GM19023 (cell line): ENCODE data around the gene ADAM30.

Experiments
- ATAC-seq: cut with Tn5 transposase; IDR thresholded peaks from one replicate; pipeline ENCODE4 v1.9.1; 2021; ENCODE audit warnings: mild to moderate bottlenecking, moderate library complexity; ENCODE audit not compliant: unreplicated experiment

The ADAM30 gene

GRCh38 chr1:119896303-119896702 is at the start of gene ADAM30:
TSS of gene ADAM30 (minus strand) at chr1:119896515. CDS start at chr1:119896336, 179 bp downstream.
- ATAC-seq: no peak

GRCh38 chr1:119943216-119943615 is 46.9 kb upstream of the ADAM30 start:
- ATAC-seq: no peak

GRCh38 chr1:119941392-119941791 is 45.1 kb upstream of the ADAM30 start:
- ATAC-seq: no peak

GRCh38 chr1:119940697-119941096 is 44.4 kb upstream of the ADAM30 start:
- ATAC-seq: no peak

GRCh38 chr1:119937198-119937597 is 40.9 kb upstream of the ADAM30 start:
- ATAC-seq: no peak

- ATAC-seq: no peak
Observed at GRCh38 chr1:119935915-119936314, 39.6 kb upstream of the ADAM30 start.

- ATAC-seq: no peak
Observed at GRCh38 chr1:119935373-119935772, 39.1 kb upstream of the ADAM30 start.

GRCh38 chr1:119933397-119933796 is 37.1 kb upstream of the ADAM30 start:
- ATAC-seq: no peak

GRCh38 chr1:119929643-119930315 is 33.5 kb upstream of the ADAM30 start:
- no peak for ATAC-seq

- no peak for ATAC-seq
Observed at GRCh38 chr1:119926553-119926952, 30.2 kb upstream of the ADAM30 start.

GRCh38 chr1:119924948-119925898 is 28.9 kb upstream of the ADAM30 start:
- no peak for ATAC-seq

- ATAC-seq: no peak
Observed at GRCh38 chr1:119920104-119920968, 24.0 kb upstream of the ADAM30 start.

- no peak for ATAC-seq
Observed at GRCh38 chr1:119919241-119919640, 22.9 kb upstream of the ADAM30 start.

GRCh38 chr1:119918301-119918700 is 22.0 kb upstream of the ADAM30 start:
- ATAC-seq: no peak

- no peak for ATAC-seq
Observed at GRCh38 chr1:119917304-119918055, 21.2 kb upstream of the ADAM30 start.

- ATAC-seq: no peak
Observed at GRCh38 chr1:119915517-119915916, 19.2 kb upstream of the ADAM30 start.

- ATAC-seq: no peak
Observed at GRCh38 chr1:119914071-119914470, 17.8 kb upstream of the ADAM30 start.

- ATAC-seq: no peak
Observed at GRCh38 chr1:119912963-119913362, 16.6 kb upstream of the ADAM30 start.

GRCh38 chr1:119911775-119912174 is 15.5 kb upstream of the ADAM30 start:
- ATAC-seq: no peak

GRCh38 chr1:119910618-119911017 is 14.3 kb upstream of the ADAM30 start:
- ATAC-seq: no peak
